GM23338 (cell line): ENCODE measurements around the gene MYCL. TPM values are rescaled to one million over a fixed set of nuclear protein-coding genes. Genes with fewer than 3 reads are reported as not detected.

ENCODE experiments used
- ATAC-seq: fragments of 200-7000 bp; cut with Tn5 transposase; 3 replicates; pipeline ENCODE4 v1.9.1; 2020
- DNase-seq: peaks from one replicate; pipeline ENCODE4 v3.0.0-alpha.2; 2015; ENCODE audit warnings: low spot score
- H2AFZ ChIP-seq: fragments of 200-600 bp; sonication (generic); 2 replicates; pipeline ENCODE4 v1.8.0; 2016; ENCODE audit warnings: antibody characterized with exemption, mild to moderate bottlenecking, moderate library complexity
- H3F3A ChIP-seq: fragments of 200-600 bp; sonication (generic); replicated peaks from 2 replicates; pipeline ENCODE4 v1.8.0; 2017; ENCODE audit warnings: antibody characterized with exemption, mixed run types, low read depth
- H3K27ac ChIP-seq: fragments of 200-600 bp; sonication (generic); 2 replicates; pipeline ENCODE4 v1.6.1; 2016; ENCODE audit warnings: low read depth
- H3K27me3 ChIP-seq: fragments of 200-600 bp; sonication (generic); 2 replicates; pipeline ENCODE4 v1.8.0; 2016; ENCODE audit warnings: mild to moderate bottlenecking, mixed run types, moderate library complexity; ENCODE audit not compliant: insufficient read depth
- H3K36me3 ChIP-seq: fragments of 200-600 bp; sonication (generic); 2 replicates; pipeline ENCODE4 v1.8.0; 2016; ENCODE audit warnings: mild to moderate bottlenecking; ENCODE audit not compliant: insufficient read depth
- H3K4me1 ChIP-seq: fragments of 200-600 bp; sonication (generic); 2 replicates; pipeline ENCODE4 v1.8.0; 2016; ENCODE audit warnings: mild to moderate bottlenecking, moderate library complexity; ENCODE audit not compliant: insufficient read depth
- H3K4me2 ChIP-seq: fragments of 200-600 bp; sonication (generic); 2 replicates; pipeline ENCODE4 v1.7.1; 2017; ENCODE audit warnings: mixed run types
- H3K4me3 ChIP-seq: fragments of 200-600 bp; sonication (generic); 2 replicates; pipeline ENCODE4 v1.6.1; 2016; ENCODE audit warnings: mixed run types
- H3K79me2 ChIP-seq: fragments of 200-600 bp; sonication (generic); replicated peaks from 2 replicates; pipeline ENCODE4 v1.8.0; 2017; ENCODE audit warnings: mild to moderate bottlenecking; ENCODE audit not compliant: insufficient read depth
- H3K9me2 ChIP-seq: fragments of 200-600 bp; sonication (generic); 2 replicates; pipeline ENCODE4 v1.8.0; 2017; ENCODE audit not compliant: insufficient read depth
- H4K20me1 ChIP-seq: fragments of 200-600 bp; sonication (generic); replicated peaks from 2 replicates; pipeline ENCODE4 v1.8.0; 2017; ENCODE audit warnings: mild to moderate bottlenecking; ENCODE audit not compliant: insufficient read depth
- H3K27ac Mint-ChIP-seq: 2 replicates; pipeline ENCODE4 v1.8.0; 2020; ENCODE audit warnings: inconsistent platforms, mild to moderate bottlenecking, moderate library complexity, mixed read lengths
- H3K27me3 Mint-ChIP-seq: 3 replicates; pipeline ENCODE4 v1.8.0; 2022; ENCODE audit warnings: low read depth, mild to moderate bottlenecking, moderate library complexity, mixed read lengths, inconsistent platforms; ENCODE audit not compliant: insufficient read depth, poor library complexity
- H3K36me3 Mint-ChIP-seq: 3 replicates; pipeline ENCODE4 v1.8.0; 2021; ENCODE audit warnings: low read depth, mild to moderate bottlenecking, inconsistent platforms, moderate library complexity, mixed read lengths
- H3K4me1 Mint-ChIP-seq: 3 replicates; pipeline ENCODE4 v1.8.0; 2020; ENCODE audit warnings: mild to moderate bottlenecking, inconsistent platforms, mixed read lengths
- H3K4me3 Mint-ChIP-seq: 3 replicates; pipeline ENCODE4 v1.8.0; 2021; ENCODE audit warnings: moderate library complexity, mild to moderate bottlenecking, inconsistent platforms, mixed read lengths
- H3K9me3 Mint-ChIP-seq: 3 replicates; pipeline ENCODE4 v1.8.0; 2020; ENCODE audit warnings: moderate library complexity, mild to moderate bottlenecking, inconsistent platforms, mixed read lengths
- CREB1 ChIP-seq: fragments of 250-450 bp; sonication (Bioruptor Pico); IDR thresholded peaks from 2 replicates; pipeline ENCODE4 v1.5.0; 2020; ENCODE audit warnings: low read depth, mild to moderate bottlenecking, moderate library complexity
- EZH2phosphoT487 ChIP-seq: fragments of 200-600 bp; sonication (generic); IDR thresholded peaks from one replicate; pipeline ENCODE4 v1.8.1; 2018; ENCODE audit warnings: antibody characterized with exemption; ENCODE audit not compliant: unreplicated experiment
- POLR2AphosphoS5 ChIP-seq: IDR thresholded peaks from 2 replicates; pipeline ENCODE4 v1.6.1; 2016; ENCODE audit warnings: antibody characterized with exemption, low read depth
- STAT1 ChIP-seq: IDR thresholded peaks from one replicate; pipeline ENCODE4 v1.6.1; 2016; ENCODE audit warnings: antibody characterized with exemption; ENCODE audit not compliant: unreplicated experiment
- ZNF114 ChIP-seq: fragments of 250-450 bp; sonication (Bioruptor Pico); IDR thresholded peaks from 2 replicates; pipeline ENCODE4 v1.5.0; 2020; ENCODE audit warnings: mild to moderate bottlenecking, moderate library complexity
- ZNF331 ChIP-seq: fragments of 250-450 bp; sonication (Bioruptor Pico); IDR thresholded peaks from 2 replicates; pipeline ENCODE4 v1.5.0; 2020; ENCODE audit warnings: low read depth, mild to moderate bottlenecking, moderate library complexity
- polyA plus RNA-seq: library from polyadenylated mRNA; unstranded; fragments of >200 nt; fragmentation: Nextera tagmentation; extraction: Ambion mirVana; gene quantifications from 2 replicates; pipeline ENCODE4 v1.2.1, GENCODE V29; 2016
- total RNA-seq: library from RNA; depleted of rRNA; stranded (reverse); fragments of >200 nt; shearing (Covaris generic); gene quantifications from 2 replicates; pipeline ENCODE4 v1.2.3, GENCODE V29; 2014
- TF ChIP-seq, protein P1 (sequence below): IDR thresholded peaks from 2 replicates; pipeline ENCODE4 v1.6.1; 2016; ENCODE audit warnings: antibody characterized with exemption
- TF ChIP-seq, protein P2 (sequence below), 2 experiments: fragments of 200-600 bp in 1 of 2; sonication (generic) in 1 of 2; conservative IDR thresholded peaks; 2 replicates each; pipeline versions ENCODE4 v1.5.1 to v1.6.1; 2016 to 2017; ENCODE audit warnings: antibody characterized with exemption in 2 of 2, low read depth in 2 of 2, mild to moderate bottlenecking in 2 of 2, moderate library complexity in 1 of 2
- TF ChIP-seq, protein P3 (sequence below): fragments of 250-450 bp; sonication (Bioruptor Pico); IDR thresholded peaks from 2 replicates; pipeline ENCODE4 v1.5.0; 2020; ENCODE audit warnings: mild to moderate bottlenecking, moderate library complexity

MYCL gene
- total and polyA plus RNA-seq, 2 experiments from 2014 or later: 8.2 to 41.1 TPM

DNA sequence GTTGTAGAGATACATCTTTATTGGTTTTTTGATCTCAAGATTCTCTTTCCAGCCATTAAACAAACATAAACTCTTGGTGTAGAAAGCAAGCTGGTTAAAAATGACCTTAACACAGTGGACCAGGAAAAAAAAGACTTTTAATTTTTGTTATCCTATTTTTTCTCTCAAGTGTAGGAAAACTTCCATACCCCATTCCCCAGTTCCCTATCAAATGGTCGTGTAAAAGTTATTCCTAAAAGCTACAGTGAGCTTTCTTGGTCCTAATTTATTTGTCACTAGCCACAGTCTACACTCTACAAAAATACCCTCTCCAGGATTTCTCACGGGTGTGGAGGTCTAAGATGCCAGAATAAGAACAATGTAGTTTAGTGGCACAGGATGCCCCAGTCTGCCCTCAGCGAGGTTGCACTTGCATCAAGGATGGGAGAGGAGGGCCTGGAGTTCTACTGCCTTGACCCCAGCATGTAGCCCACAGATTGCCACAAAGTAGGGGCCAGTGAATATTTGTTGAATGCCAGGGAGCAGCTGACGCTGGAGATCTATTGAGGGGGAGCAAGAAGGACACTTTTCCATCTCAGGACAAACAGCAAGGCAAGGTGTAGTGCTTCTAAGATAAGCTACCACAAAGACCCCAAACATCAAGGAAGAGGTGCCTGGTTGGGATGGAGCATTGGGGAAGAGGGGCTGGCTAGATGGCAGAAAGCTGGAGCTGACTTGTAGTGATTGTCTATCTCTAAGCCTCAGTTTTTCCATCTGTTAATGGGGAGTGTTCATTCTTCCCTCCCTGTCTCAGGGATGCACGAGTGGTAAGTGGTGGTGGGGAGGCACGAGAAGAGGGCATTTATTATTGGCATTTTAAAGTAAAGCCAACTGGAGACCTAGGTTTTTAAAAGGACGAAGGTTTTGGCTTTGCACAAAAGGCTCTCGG, 1.8 kb downstream of the MYCL start:
- Mint-ChIP-seq H3K4me1 (peaks cover 59% of the 10 kb centered on the region), H3K4me3 (peak overlapping the region; percentile 86), H3K27me3 (peaks cover 44% of the 10 kb centered on the region), H3K9me3 (no peaks in the 10 kb centered on the region), H3K27ac (peak overlapping the region; percentile 97; the same call in 1 of the 2 replicates), H3K36me3 (peaks cover 18% of the 10 kb centered on the region; the same call in 2 of the 3 replicates)
- Histone ChIP-seq H3K4me1 (peaks cover 57% of the 10 kb centered on the region), H4K20me1 (no peaks in the 10 kb centered on the region), H3K79me2 (peaks cover 9% of the 10 kb centered on the region), H3K27me3 (peaks cover 35% of the 10 kb centered on the region), H3K27ac (peak overlapping the region; percentile 21; the same call in 1 of the 2 replicates), H2AFZ (no peak overlapping the region), H3F3A (peaks cover 22% of the 10 kb centered on the region), H3K36me3 (no peaks in the 10 kb centered on the region), H3K9me2 (no peaks in the 10 kb centered on the region), H3K4me3 (peak overlapping the region; percentile 87), H3K4me2 (peak overlapping the region; percentile 96)
- DNase-seq: no peak
- TF ChIP-seq, protein P1, sequence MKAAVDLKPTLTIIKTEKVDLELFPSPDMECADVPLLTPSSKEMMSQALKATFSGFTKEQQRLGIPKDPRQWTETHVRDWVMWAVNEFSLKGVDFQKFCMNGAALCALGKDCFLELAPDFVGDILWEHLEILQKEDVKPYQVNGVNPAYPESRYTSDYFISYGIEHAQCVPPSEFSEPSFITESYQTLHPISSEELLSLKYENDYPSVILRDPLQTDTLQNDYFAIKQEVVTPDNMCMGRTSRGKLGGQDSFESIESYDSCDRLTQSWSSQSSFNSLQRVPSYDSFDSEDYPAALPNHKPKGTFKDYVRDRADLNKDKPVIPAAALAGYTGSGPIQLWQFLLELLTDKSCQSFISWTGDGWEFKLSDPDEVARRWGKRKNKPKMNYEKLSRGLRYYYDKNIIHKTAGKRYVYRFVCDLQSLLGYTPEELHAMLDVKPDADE: no peak
- TF ChIP-seq EZH2phosphoT487 (no peak), ZNF331 (CRISPR knock-in tag) (no peak), ZNF114 (CRISPR knock-in tag) (no peak), POLR2AphosphoS5 (no peak)
- TF ChIP-seq, protein P2, sequence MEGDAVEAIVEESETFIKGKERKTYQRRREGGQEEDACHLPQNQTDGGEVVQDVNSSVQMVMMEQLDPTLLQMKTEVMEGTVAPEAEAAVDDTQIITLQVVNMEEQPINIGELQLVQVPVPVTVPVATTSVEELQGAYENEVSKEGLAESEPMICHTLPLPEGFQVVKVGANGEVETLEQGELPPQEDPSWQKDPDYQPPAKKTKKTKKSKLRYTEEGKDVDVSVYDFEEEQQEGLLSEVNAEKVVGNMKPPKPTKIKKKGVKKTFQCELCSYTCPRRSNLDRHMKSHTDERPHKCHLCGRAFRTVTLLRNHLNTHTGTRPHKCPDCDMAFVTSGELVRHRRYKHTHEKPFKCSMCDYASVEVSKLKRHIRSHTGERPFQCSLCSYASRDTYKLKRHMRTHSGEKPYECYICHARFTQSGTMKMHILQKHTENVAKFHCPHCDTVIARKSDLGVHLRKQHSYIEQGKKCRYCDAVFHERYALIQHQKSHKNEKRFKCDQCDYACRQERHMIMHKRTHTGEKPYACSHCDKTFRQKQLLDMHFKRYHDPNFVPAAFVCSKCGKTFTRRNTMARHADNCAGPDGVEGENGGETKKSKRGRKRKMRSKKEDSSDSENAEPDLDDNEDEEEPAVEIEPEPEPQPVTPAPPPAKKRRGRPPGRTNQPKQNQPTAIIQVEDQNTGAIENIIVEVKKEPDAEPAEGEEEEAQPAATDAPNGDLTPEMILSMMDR (conservative IDR thresholded peaks at IDR 0.05; ENCODE audit: low read depth in 2 of 2): no peak
- ATAC-seq: no peak

DNA sequence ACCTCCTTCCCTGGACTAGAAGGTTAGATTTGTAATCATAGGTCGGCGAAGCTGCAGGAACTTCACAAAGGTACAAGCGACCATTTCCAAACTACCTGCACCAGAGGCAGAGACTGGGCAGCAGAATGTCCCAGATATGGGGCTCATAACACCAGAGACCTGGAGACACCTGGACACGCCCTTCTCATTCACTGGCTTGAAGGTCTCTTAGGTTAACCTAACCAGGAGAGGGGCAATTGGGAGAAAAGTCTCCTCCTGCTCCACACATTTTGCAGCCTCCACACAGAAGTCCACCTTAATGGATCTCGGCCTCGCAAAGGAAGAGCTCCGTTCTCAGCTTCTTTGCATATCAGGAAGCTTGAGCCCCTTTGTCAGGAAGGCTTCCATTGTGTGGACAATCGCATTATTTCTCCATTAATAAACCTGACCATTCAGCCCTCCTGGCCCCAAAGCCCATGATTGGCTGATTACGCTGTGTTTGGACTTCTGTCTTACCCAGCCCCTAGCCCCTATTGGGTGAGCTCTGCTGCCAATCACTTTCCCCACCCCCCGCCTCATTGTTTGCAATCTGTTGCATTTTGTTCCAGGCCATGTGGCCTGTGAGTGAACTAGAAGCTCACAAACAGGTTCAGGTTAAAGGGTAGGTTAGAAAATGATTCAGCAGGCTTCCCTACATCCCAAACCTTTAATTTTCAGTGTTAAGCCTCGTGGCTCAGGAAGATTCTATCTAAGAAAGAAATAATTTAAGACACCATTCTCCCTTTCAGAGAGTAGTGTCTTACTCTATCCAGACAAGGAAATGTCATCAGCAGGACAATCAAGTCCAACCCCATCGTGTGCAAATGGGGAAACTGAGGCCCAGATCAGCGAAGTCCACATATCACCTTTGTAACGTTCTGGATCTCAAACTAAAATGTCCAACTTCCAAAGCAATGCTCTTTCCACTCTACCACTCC, 2.8 kb downstream of the MYCL start:
- Mint-ChIP-seq H3K9me3 (no peaks in the 10 kb centered on the region), H3K27me3 (peaks cover 39% of the 10 kb centered on the region), H3K27ac (peak overlapping the region; percentile 97), H3K36me3 (peaks cover 18% of the 10 kb centered on the region; the same call in 2 of the 3 replicates), H3K4me1 (peaks cover 66% of the 10 kb centered on the region), H3K4me3 (peak overlapping the region; percentile 86)
- peak overlapping the region; percentile 96 for H3K4me2 ChIP-seq
- peaks cover 62% of the 10 kb centered on the region for H3K4me1 ChIP-seq
- ATAC-seq: peak; percentile 59
- H3K27ac ChIP-seq: peak overlapping the region; percentile 89
- peaks cover 31% of the 10 kb centered on the region for H3K27me3 ChIP-seq
- H3K9me2 ChIP-seq: no peaks in the 10 kb centered on the region
- peaks cover 22% of the 10 kb centered on the region for H3F3A ChIP-seq
- peak overlapping the region; percentile 87 for H3K4me3 ChIP-seq
- peak; percentile 96 for DNase-seq
- no peaks in the 10 kb centered on the region for H3K36me3 ChIP-seq
- no peaks in the 10 kb centered on the region for H4K20me1 ChIP-seq
- peaks cover 9% of the 10 kb centered on the region for H3K79me2 ChIP-seq
- H2AFZ ChIP-seq: no peak overlapping the region
- TF ChIP-seq ZNF331 (CRISPR knock-in tag) (no peak), STAT1 (no peak), CREB1 (CRISPR knock-in tag) (peak; percentile 64)
- TF ChIP-seq, protein P3, sequence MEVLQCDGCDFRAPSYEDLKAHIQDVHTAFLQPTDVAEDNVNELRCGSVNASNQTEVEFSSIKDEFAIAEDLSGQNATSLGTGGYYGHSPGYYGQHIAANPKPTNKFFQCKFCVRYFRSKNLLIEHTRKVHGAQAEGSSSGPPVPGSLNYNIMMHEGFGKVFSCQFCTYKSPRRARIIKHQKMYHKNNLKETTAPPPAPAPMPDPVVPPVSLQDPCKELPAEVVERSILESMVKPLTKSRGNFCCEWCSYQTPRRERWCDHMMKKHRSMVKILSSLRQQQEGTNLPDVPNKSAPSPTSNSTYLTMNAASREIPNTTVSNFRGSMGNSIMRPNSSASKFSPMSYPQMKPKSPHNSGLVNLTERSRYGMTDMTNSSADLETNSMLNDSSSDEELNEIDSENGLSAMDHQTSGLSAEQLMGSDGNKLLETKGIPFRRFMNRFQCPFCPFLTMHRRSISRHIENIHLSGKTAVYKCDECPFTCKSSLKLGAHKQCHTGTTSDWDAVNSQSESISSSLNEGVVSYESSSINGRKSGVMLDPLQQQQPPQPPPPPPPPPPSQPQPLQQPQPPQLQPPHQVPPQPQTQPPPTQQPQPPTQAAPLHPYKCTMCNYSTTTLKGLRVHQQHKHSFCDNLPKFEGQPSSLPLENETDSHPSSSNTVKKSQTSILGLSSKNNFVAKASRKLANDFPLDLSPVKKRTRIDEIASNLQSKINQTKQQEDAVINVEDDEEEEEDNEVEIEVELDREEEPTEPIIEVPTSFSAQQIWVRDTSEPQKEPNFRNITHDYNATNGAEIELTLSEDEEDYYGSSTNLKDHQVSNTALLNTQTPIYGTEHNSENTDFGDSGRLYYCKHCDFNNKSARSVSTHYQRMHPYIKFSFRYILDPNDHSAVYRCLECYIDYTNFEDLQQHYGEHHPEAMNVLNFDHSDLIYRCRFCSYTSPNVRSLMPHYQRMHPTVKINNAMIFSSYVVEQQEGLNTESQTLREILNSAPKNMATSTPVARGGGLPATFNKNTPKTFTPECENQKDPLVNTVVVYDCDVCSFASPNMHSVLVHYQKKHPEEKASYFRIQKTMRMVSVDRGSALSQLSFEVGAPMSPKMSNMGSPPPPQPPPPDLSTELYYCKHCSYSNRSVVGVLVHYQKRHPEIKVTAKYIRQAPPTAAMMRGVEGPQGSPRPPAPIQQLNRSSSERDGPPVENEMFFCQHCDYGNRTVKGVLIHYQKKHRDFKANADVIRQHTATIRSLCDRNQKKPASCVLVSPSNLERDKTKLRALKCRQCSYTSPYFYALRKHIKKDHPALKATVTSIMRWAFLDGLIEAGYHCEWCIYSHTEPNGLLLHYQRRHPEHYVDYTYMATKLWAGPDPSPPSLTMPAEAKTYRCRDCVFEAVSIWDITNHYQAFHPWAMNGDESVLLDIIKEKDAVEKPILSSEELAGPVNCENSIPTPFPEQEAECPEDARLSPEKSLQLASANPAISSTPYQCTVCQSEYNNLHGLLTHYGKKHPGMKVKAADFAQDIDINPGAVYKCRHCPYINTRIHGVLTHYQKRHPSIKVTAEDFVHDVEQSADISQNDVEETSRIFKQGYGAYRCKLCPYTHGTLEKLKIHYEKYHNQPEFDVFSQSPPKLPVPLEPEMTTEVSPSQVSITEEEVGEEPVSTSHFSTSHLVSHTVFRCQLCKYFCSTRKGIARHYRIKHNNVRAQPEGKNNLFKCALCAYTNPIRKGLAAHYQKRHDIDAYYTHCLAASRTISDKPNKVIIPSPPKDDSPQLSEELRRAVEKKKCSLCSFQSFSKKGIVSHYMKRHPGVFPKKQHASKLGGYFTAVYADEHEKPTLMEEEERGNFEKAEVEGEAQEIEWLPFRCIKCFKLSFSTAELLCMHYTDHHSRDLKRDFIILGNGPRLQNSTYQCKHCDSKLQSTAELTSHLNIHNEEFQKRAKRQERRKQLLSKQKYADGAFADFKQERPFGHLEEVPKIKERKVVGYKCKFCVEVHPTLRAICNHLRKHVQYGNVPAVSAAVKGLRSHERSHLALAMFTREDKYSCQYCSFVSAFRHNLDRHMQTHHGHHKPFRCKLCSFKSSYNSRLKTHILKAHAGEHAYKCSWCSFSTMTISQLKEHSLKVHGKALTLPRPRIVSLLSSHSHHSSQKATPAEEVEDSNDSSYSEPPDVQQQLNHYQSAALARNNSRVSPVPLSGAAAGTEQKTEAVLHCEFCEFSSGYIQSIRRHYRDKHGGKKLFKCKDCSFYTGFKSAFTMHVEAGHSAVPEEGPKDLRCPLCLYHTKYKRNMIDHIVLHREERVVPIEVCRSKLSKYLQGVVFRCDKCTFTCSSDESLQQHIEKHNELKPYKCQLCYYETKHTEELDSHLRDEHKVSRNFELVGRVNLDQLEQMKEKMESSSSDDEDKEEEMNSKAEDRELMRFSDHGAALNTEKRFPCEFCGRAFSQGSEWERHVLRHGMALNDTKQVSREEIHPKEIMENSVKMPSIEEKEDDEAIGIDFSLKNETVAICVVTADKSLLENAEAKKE (CRISPR knock-in tag): no peak
